Activated T-helper 2 cell treated with anti-CD3 and anti-CD28 coated beads, Interferon-gamma antibody, Interleukin-2, Interleukin-4, amounts not matched to agents 10 μg/mL and 5 μg/mL and 100 μg/mL, durations not matched to agents 14 hours and 24 hours and 36 hours (primary cell): ENCODE measurements around the gene SOBP. TPM values are rescaled to one million over a fixed set of nuclear protein-coding genes. Genes with fewer than 3 reads are reported as not detected.

Source experiments
- DNase-seq: peaks from one replicate; pipeline ENCODE4 v3.0.0; 2021; ENCODE audit warnings: low spot score
- H3K27ac Mint-ChIP-seq: one replicate; pipeline ENCODE4 v1.8.0; 2021; ENCODE audit warnings: mixed read lengths
- H3K27me3 Mint-ChIP-seq: one replicate; pipeline ENCODE4 v1.8.0; 2021; ENCODE audit warnings: low read depth, mixed read lengths
- H3K36me3 Mint-ChIP-seq: one replicate; pipeline ENCODE4 v1.8.0; 2021; ENCODE audit warnings: low read depth, mixed read lengths
- H3K4me1 Mint-ChIP-seq: one replicate; pipeline ENCODE4 v1.8.0; 2021; ENCODE audit warnings: low read depth, mixed read lengths
- H3K4me3 Mint-ChIP-seq: one replicate; pipeline ENCODE4 v1.8.0; 2021; ENCODE audit warnings: low read depth, mild to moderate bottlenecking, moderate library complexity, mixed read lengths
- H3K9me3 Mint-ChIP-seq: one replicate; pipeline ENCODE4 v1.8.0; 2021; ENCODE audit warnings: mixed read lengths
- intact Hi-C: fragments of 100-400 bp; cut with micrococcal nuclease; formaldehyde crosslinking; loops from one replicate; pipeline ENCODE4 v1.15.1; 2023
- total RNA-seq: library from RNA; stranded (reverse); gene quantifications from 2 replicates; pipeline ENCODE4 v1.2.3, GENCODE V29; 2022

The SOBP gene
- total RNA-seq, 1 donor from 2014 or later = 0.18 TPM

DNA sequence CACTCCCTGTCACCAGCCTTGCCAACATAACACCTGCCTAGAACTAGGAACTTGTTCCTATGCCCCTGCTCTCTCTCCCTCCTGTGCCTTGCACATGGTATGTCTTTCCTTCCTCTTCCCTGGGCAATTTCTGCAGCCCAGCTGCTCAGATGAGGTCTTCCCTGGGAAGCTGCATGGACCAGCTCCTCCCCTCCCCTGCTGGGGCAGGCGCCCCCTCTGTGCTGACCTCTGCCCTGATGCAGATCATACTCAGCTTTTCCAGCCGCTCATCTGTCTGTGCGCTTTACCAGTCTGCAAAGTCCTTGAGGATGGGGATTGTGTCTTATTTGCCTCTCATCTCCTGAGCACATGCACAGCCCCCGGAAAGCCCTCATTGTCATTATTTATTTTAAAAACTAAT lies 172.4 kb downstream of the SOBP start:
- intact Hi-C loops = no loop called here
- peaks cover 24% of the 10 kb centered on the region for H3K27me3 Mint-ChIP-seq
- no peak overlapping the region for H3K4me3 Mint-ChIP-seq
- no peaks in the 10 kb centered on the region for H3K36me3 Mint-ChIP-seq
- no peak overlapping the region for H3K27ac Mint-ChIP-seq
- DNase-seq = no peak
- H3K9me3 Mint-ChIP-seq = no peaks in the 10 kb centered on the region
- peaks cover 34% of the 10 kb centered on the region for H3K4me1 Mint-ChIP-seq

DNA sequence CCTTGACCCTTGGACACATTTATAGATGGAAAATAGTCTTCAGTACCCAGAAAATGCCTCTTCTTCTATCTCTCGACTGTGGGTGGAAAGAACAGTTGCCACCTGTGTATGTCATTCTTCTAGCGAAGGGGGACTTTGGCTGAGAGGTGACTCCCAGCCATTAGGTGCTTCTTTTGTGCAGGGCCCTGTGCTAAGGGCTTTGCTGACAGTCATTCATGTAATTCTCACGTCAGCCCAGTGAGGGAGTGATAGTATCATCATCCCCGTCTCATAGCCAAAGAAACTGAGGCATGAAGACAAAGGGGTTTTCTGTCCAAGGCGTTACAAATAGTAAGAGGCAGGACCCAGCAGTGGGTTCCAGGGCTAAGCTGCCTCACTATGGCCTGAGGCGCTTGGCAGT lies 173.4 kb downstream of the SOBP start:
- Mint-ChIP-seq H3K27me3 (peaks cover 24% of the 10 kb centered on the region), H3K4me1 (peaks cover 26% of the 10 kb centered on the region)

GRCh38 chr6:107665382-107665781 lies 175.5 kb downstream of the SOBP start:
- Mint-ChIP-seq H3K36me3 (no peaks in the 10 kb centered on the region), H3K4me3 (no peak overlapping the region)

More for the DNA sequence above, 173.4 kb downstream of the SOBP start:
- DNase-seq = no peak
- H3K27ac Mint-ChIP-seq = no peak overlapping the region
- no peaks in the 10 kb centered on the region for H3K9me3 Mint-ChIP-seq
- no peaks in the 10 kb centered on the region for H3K36me3 Mint-ChIP-seq
- intact Hi-C loops = no loop called here
- no peak overlapping the region for H3K4me3 Mint-ChIP-seq

GRCh38 chr6:107666084-107666980 lies 176.4 kb downstream of the SOBP start:
- intact Hi-C loops = no loop called here
- H3K9me3 Mint-ChIP-seq = no peaks in the 10 kb centered on the region
- no peaks in the 10 kb centered on the region for H3K36me3 Mint-ChIP-seq
- no peak overlapping the region for H3K27ac Mint-ChIP-seq
- no peak overlapping the region for H3K4me3 Mint-ChIP-seq
- H3K4me1 Mint-ChIP-seq = peaks cover 28% of the 10 kb centered on the region
- DNase-seq = no peak
- H3K27me3 Mint-ChIP-seq = peaks cover 21% of the 10 kb centered on the region

More at GRCh38 chr6:107665382-107665781, 175.5 kb downstream of the SOBP start:
- no peak for DNase-seq
- Mint-ChIP-seq H3K27ac (no peak overlapping the region), H3K9me3 (no peaks in the 10 kb centered on the region), H3K4me1 (peaks cover 22% of the 10 kb centered on the region), H3K27me3 (peaks cover 21% of the 10 kb centered on the region)
- intact Hi-C loops = no loop called here

DNA sequence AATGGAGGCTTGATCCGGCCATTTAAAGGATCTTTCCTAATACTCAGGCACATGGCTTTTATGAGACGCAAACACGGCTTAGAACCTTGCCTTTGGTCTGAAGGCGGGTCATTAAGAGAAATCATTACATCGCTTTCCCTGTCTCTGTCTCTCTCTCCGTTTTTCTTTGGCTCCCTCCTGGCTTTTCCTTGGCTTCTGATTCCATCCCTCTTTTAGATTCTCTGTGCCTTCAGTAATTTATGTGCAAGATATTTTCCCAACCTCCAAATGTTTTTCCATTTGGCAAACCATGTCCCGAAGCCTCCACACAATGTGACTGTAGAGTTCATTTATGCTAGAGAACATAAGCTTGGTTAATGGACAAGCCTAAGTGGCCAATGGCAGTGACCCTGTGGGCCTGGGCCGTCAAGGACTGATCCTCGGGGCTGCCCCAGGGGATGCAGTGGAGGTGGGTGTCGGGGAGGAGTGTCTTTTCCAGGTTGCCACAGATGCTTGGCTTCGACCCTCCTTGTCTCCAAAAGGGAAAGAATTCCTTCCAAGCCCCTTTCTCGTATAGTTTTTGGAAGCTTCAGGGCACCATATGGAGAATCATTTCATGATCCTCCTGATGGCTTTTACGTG lies 177.2 kb downstream of the SOBP start:
- Mint-ChIP-seq H3K27ac (no peak overlapping the region), H3K4me1 (peaks cover 30% of the 10 kb centered on the region), H3K36me3 (no peaks in the 10 kb centered on the region), H3K27me3 (peaks cover 18% of the 10 kb centered on the region), H3K9me3 (no peaks in the 10 kb centered on the region), H3K4me3 (no peak overlapping the region)
- intact Hi-C loops = no loop called here
- no peak for DNase-seq

- H3K4me1 Mint-ChIP-seq = peaks cover 30% of the 10 kb centered on the region
- DNase-seq = no peak
- H3K27me3 Mint-ChIP-seq = peaks cover 13% of the 10 kb centered on the region
- H3K9me3 Mint-ChIP-seq = no peaks in the 10 kb centered on the region
- intact Hi-C loops = no loop called here
- no peaks in the 10 kb centered on the region for H3K36me3 Mint-ChIP-seq
- H3K4me3 Mint-ChIP-seq = no peak overlapping the region
- no peak overlapping the region for H3K27ac Mint-ChIP-seq
Measured at GRCh38 chr6:107667790-107668189, 177.9 kb downstream of the SOBP start.

GRCh38 chr6:107668743-107669474 lies 179.0 kb downstream of the SOBP start:
- Mint-ChIP-seq H3K27ac (no peak overlapping the region), H3K27me3 (peaks cover 12% of the 10 kb centered on the region), H3K36me3 (no peaks in the 10 kb centered on the region), H3K4me1 (peaks cover 30% of the 10 kb centered on the region), H3K4me3 (no peak overlapping the region), H3K9me3 (no peaks in the 10 kb centered on the region)
- DNase-seq = peak; percentile 30
- intact Hi-C loops = no loop called here

GRCh38 chr6:107670792-107671199 lies 180.9 kb downstream of the SOBP start:
- Mint-ChIP-seq H3K27me3 (peaks cover 2% of the 10 kb centered on the region), H3K4me1 (peaks cover 33% of the 10 kb centered on the region), H3K27ac (no peak overlapping the region), H3K9me3 (no peaks in the 10 kb centered on the region), H3K4me3 (no peak overlapping the region), H3K36me3 (no peaks in the 10 kb centered on the region)
- DNase-seq = no peak
- intact Hi-C loops = no loop called here

DNA sequence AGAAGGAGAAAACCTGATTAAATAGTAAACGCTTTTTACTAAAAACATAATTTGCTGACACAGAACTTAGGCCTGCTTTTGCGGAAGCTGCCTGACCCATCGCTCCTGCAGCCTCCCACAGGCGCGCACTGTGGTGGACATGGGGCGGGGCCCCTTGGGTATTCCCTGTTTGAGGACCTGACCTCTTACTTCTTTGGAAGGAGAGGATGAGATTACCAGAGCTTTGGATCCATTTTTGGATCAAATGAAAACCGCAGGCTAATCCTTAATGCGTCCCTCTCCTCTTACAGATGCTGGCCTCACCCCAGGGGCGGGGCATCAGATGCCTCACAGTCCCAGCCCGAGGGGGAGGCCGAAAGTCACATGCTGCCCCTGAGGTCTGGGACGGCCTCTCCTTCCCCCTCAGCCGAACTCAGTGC lies 183.2 kb downstream of the SOBP start:
- no peak for DNase-seq
- Mint-ChIP-seq H3K4me1 (peaks cover 28% of the 10 kb centered on the region), H3K36me3 (no peaks in the 10 kb centered on the region), H3K4me3 (no peak overlapping the region), H3K27me3 (peaks cover 11% of the 10 kb centered on the region), H3K27ac (no peak overlapping the region), H3K9me3 (no peaks in the 10 kb centered on the region)
- intact Hi-C loops = no loop called here

GRCh38 chr6:107674995-107675738 lies 185.2 kb downstream of the SOBP start:
- H3K4me3 Mint-ChIP-seq = no peak overlapping the region
- H3K27ac Mint-ChIP-seq = no peak overlapping the region
- peaks cover 21% of the 10 kb centered on the region for H3K4me1 Mint-ChIP-seq
- peak; percentile 78 for DNase-seq
- intact Hi-C loops = loop anchor here (1.0 to 5.0 kb wide), 5 partner anchors 30 to 376 kb away; no protein-coding TSS in a partner anchor
- H3K36me3 Mint-ChIP-seq = no peaks in the 10 kb centered on the region
- H3K9me3 Mint-ChIP-seq = no peaks in the 10 kb centered on the region
- peaks cover 17% of the 10 kb centered on the region for H3K27me3 Mint-ChIP-seq

DNA sequence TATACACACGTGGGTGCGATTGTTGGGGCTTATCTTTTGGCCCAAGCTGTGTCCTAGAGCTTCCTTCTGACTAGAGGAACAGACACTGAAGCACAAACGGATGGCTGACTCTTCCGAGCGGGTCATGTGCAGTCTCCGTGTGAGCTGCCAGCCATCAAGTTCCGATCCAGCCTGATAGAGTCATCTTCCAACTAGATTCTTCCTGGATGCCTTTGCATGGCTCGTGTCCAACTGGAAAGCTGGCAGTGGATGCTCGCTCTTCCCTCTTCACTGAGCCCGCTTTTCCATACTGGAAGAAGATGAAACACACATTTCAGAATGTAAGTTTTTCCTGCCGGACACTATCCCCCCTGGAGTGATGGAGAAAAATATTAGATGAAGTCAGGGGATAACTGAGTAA lies 186.1 kb downstream of the SOBP start:
- intact Hi-C loops = loop anchor here (5.0 kb wide), 1 partner anchor 51 kb away; no protein-coding TSS in a partner anchor
- Mint-ChIP-seq H3K4me3 (no peak overlapping the region), H3K27ac (no peak overlapping the region), H3K9me3 (no peaks in the 10 kb centered on the region), H3K27me3 (peaks cover 21% of the 10 kb centered on the region), H3K36me3 (no peaks in the 10 kb centered on the region), H3K4me1 (peaks cover 15% of the 10 kb centered on the region)
- DNase-seq = no peak

- Mint-ChIP-seq H3K4me3 (no peak overlapping the region), H3K9me3 (no peaks in the 10 kb centered on the region), H3K27me3 (peaks cover 22% of the 10 kb centered on the region), H3K4me1 (peaks cover 10% of the 10 kb centered on the region), H3K27ac (no peak overlapping the region), H3K36me3 (no peaks in the 10 kb centered on the region)
- DNase-seq = no peak
- intact Hi-C loops = loop anchor here (5.0 kb wide), 1 partner anchor 50 kb away; no protein-coding TSS in a partner anchor
Measured at GRCh38 chr6:107677399-107677798, 187.5 kb downstream of the SOBP start.
